ENCODE measurements around the gene LIN7B. TPM values are rescaled to one million over a fixed set of nuclear protein-coding genes. Genes with fewer than 3 reads are reported as not detected.
"Not testable (repeated sequence)": the region's sequence is repeated elsewhere in the genome, so short reads cannot be mapped to it uniquely, and the experiment has no call there.

LIN7B gene
- 1 to 10 TPM; 3.3 to 5.7 TPM for total RNA-seq

- H3K36me3 Mint-ChIP-seq = peaks cover under 1% of the 10 kb centered on the region
- DNase-seq (peak; percentile 75), ATAC-seq (peak; percentile 76)
- no peaks in the 10 kb centered on the region for H3K9me3 Mint-ChIP-seq (ENCODE audit: low read depth)
- H3K27me3 Mint-ChIP-seq = no peaks in the 10 kb centered on the region
- peak within 1 kb of the TSS; percentile 78 for H3K4me3 Mint-ChIP-seq
- peaks cover 23% of the 10 kb centered on the region for H3K4me1 Mint-ChIP-seq
- CTCF ChIA-PET = interaction anchor here (0.6 to 6.9 kb wide), 27 partner anchors 8 to 1591 kb away, joined by 3 to 63 read pairs (median 5); partner anchors contain the start of genes BAX and RUVBL2
- H3K27ac Mint-ChIP-seq = peak within 1 kb of the TSS; percentile 54
Measured at GRCh38 chr19:49113762-49114629, at the start of gene LIN7B. LIN7B (plus strand) TSS chr19:49114370; CDS start chr19:49114405, 35 bp downstream.

GRCh38 chr19:49064768-49065611, 49.2 kb upstream of the LIN7B start, which contains the start of gene NTF4:
NTF4 (minus strand) TSS chr19:49064818; CDS start chr19:49061997, 2,821 bp downstream.
- DNase-seq (no peak), ATAC-seq (no peak)
- Mint-ChIP-seq H3K4me3 (no peak within 1 kb of the TSS), H3K27ac (no peak within 1 kb of the TSS), H3K27me3 (peaks cover 72% of the 10 kb centered on the region), H3K4me1 (peaks cover 2% of the 10 kb centered on the region), H3K9me3 (ENCODE audit: low read depth) (peaks cover 3% of the 10 kb centered on the region), H3K36me3 (no peaks in the 10 kb centered on the region)
- CTCF ChIA-PET = interaction anchor here (0.8 kb wide), 1 partner anchor 9 kb away, joined by 4 read pairs; no protein-coding TSS in a partner anchor

GRCh38 chr19:49065905-49066512, 48.2 kb upstream of the LIN7B start:
- Mint-ChIP-seq H3K4me3 (no peak overlapping the region), H3K27me3 (peaks cover 72% of the 10 kb centered on the region)
- CTCF ChIA-PET = no interaction called here

GRCh38 chr19:49067554-49067953, 46.6 kb upstream of the LIN7B start:
- CTCF ChIA-PET = no interaction called here
- H3K27ac Mint-ChIP-seq = no peak overlapping the region
- ATAC-seq (no peak), DNase-seq (no peak)
- peaks cover 3% of the 10 kb centered on the region for H3K9me3 Mint-ChIP-seq (ENCODE audit: low read depth)
- peaks cover 2% of the 10 kb centered on the region for H3K4me1 Mint-ChIP-seq
- H3K4me3 Mint-ChIP-seq = no peak overlapping the region
- H3K27me3 Mint-ChIP-seq = peaks cover 76% of the 10 kb centered on the region
- no peaks in the 10 kb centered on the region for H3K36me3 Mint-ChIP-seq

More at GRCh38 chr19:49065905-49066512, 48.2 kb upstream of the LIN7B start:
- ATAC-seq (no peak), DNase-seq (no peak)
- Mint-ChIP-seq H3K36me3 (no peaks in the 10 kb centered on the region), H3K9me3 (ENCODE audit: low read depth) (peaks cover 3% of the 10 kb centered on the region), H3K27ac (no peak overlapping the region), H3K4me1 (peaks cover 2% of the 10 kb centered on the region)

- DNase-seq (no peak), ATAC-seq (no peak)
- Mint-ChIP-seq H3K27ac (no peak overlapping the region), H3K4me1 (peaks cover 10% of the 10 kb centered on the region), H3K36me3 (peaks cover 5% of the 10 kb centered on the region), H3K9me3 (ENCODE audit: low read depth) (peaks cover 3% of the 10 kb centered on the region), H3K4me3 (no peak overlapping the region), H3K27me3 (peaks cover 80% of the 10 kb centered on the region)
- CTCF ChIA-PET = interaction anchor here (0.9 to 1.3 kb wide), 3 partner anchors 29 to 45 kb away, joined by 3 to 4 read pairs (median 4); partner anchors contain the start of gene LIN7B
Measured at GRCh38 chr19:49069026-49069425, 45.1 kb upstream of the LIN7B start.

- H3K4me3 Mint-ChIP-seq = no peak overlapping the region
- peaks cover 10% of the 10 kb centered on the region for H3K4me1 Mint-ChIP-seq
Measured at GRCh38 chr19:49070416-49070815, 43.8 kb upstream of the LIN7B start.

GRCh38 chr19:49071860-49072547, 42.2 kb upstream of the LIN7B start:
- H3K9me3 Mint-ChIP-seq (ENCODE audit: low read depth) = peaks cover 3% of the 10 kb centered on the region
- CTCF ChIA-PET = no interaction called here
- H3K27ac Mint-ChIP-seq = no peak overlapping the region
- H3K4me3 Mint-ChIP-seq = no peak overlapping the region
- peaks cover 61% of the 10 kb centered on the region for H3K27me3 Mint-ChIP-seq
- DNase-seq (no peak), ATAC-seq (no peak)
- H3K36me3 Mint-ChIP-seq = peaks cover 5% of the 10 kb centered on the region
- H3K4me1 Mint-ChIP-seq = peaks cover 10% of the 10 kb centered on the region

More at GRCh38 chr19:49070416-49070815, 43.8 kb upstream of the LIN7B start:
- no peak for ATAC-seq
- H3K36me3 Mint-ChIP-seq = peaks cover 5% of the 10 kb centered on the region
- peaks cover 3% of the 10 kb centered on the region for H3K9me3 Mint-ChIP-seq (ENCODE audit: low read depth)
- CTCF ChIA-PET = interaction anchor here (0.7 to 1.3 kb wide), 4 partner anchors 10 to 39 kb away, joined by 3 to 4 read pairs (median 3); partner anchors contain the start of gene CGB2
- no peak overlapping the region for H3K27ac Mint-ChIP-seq
- H3K27me3 Mint-ChIP-seq = peaks cover 77% of the 10 kb centered on the region
- no peak for DNase-seq

- Mint-ChIP-seq H3K4me1 (peaks cover 10% of the 10 kb centered on the region), H3K36me3 (peaks cover 5% of the 10 kb centered on the region), H3K27me3 (peaks cover 46% of the 10 kb centered on the region), H3K4me3 (no peak overlapping the region), H3K27ac (no peak overlapping the region), H3K9me3 (ENCODE audit: low read depth) (peaks cover 3% of the 10 kb centered on the region)
- ATAC-seq (no peak), DNase-seq (no peak)
- CTCF ChIA-PET = interaction anchor here (0.6 to 2.2 kb wide), 7 partner anchors 9 to 80 kb away, joined by 3 to 10 read pairs (median 4); partner anchors contain the start of genes GYS1, NTF4 and RUVBL2
Measured at GRCh38 chr19:49073514-49074378, 40.4 kb upstream of the LIN7B start.

GRCh38 chr19:49074869-49075268, 39.3 kb upstream of the LIN7B start:
- peaks cover 36% of the 10 kb centered on the region for H3K27me3 Mint-ChIP-seq
- CTCF ChIA-PET = interaction anchor here (1.2 to 2.2 kb wide), 8 partner anchors 15 to 124 kb away, joined by 3 to 10 read pairs (median 4); a partner anchor contains a TSS
- not testable (repeated sequence) for H3K4me1 Mint-ChIP-seq; H3K36me3 Mint-ChIP-seq; ATAC-seq; H3K9me3 Mint-ChIP-seq (ENCODE audit: low read depth); H3K4me3 Mint-ChIP-seq; H3K27ac Mint-ChIP-seq
- peak; percentile 56 for DNase-seq

GRCh38 chr19:49080392-49080791, 33.8 kb upstream of the LIN7B start:
- Mint-ChIP-seq H3K4me3 (no peak overlapping the region), H3K36me3 (no peaks in the 10 kb centered on the region), H3K9me3 (ENCODE audit: low read depth) (no peaks in the 10 kb centered on the region), H3K27me3 (no peaks in the 10 kb centered on the region), H3K4me1 (peaks cover 6% of the 10 kb centered on the region), H3K27ac (no peak overlapping the region)
- ATAC-seq (no peak), DNase-seq (no peak)
- CTCF ChIA-PET = interaction anchor here (1.7 kb wide), 1 partner anchor 18 kb away, joined by 6 read pairs; no protein-coding TSS in a partner anchor

GRCh38 chr19:49081273-49081672, 32.9 kb upstream of the LIN7B start:
- Mint-ChIP-seq H3K4me1 (peaks cover 7% of the 10 kb centered on the region), H3K27me3 (no peaks in the 10 kb centered on the region), H3K4me3 (no peak overlapping the region), H3K36me3 (peaks cover 5% of the 10 kb centered on the region), H3K9me3 (ENCODE audit: low read depth) (no peaks in the 10 kb centered on the region), H3K27ac (no peak overlapping the region)
- DNase-seq (no peak), ATAC-seq (no peak)
- CTCF ChIA-PET = interaction anchor here (1.0 to 2.0 kb wide), 2 partner anchors 17 to 24 kb away, joined by 4 to 7 read pairs; partner anchors contain the start of gene CGB7

Measured in activated CD8-positive, alpha-beta memory T cell treated with anti-CD3 and anti-CD28 coated beads, Interleukin-2, amount 10 ng/mL, durations not matched to agents 7 days and 5 days (primary cell).